K562 (cell line): ENCODE results near the gene EFNA5. TPM values are rescaled to one million over a fixed set of nuclear protein-coding genes. Genes with fewer than 3 reads are reported as not detected.

Experiments
- ATAC-seq: fragments of 200-7000 bp; cut with Tn5 transposase; 3 replicates; pipeline ENCODE4 v1.9.1; 2020; ENCODE audit warnings: moderate library complexity
- BruUV-seq: library from RNA; stranded (reverse); fragments of 400-500 nt; replicated peaks from 2 replicates; lab custom pipeline; 2021; lab: Mats Ljungman, UMichigan
- CTCF ChIA-PET: fragments of 300-600 bp; formaldehyde crosslinking; extraction: SDS; loops from one replicate; lab custom pipeline; 2021; ENCODE audit warnings: low intra/inter-chr PET ratio; lab: Yijun Ruan, JAX
- POLR2A ChIA-PET: fragments of 300-600, 350-650 bp; sonication (Branson Sonifier 250); formaldehyde crosslinking; extraction: SDS; loops from one replicate; lab custom pipeline; 2021; ENCODE audit warnings: antibody characterized with exemption, inconsistent platforms; lab: Yijun Ruan, JAX
- DNase-seq, 4 experiments: peaks; one replicate each; pipeline versions ENCODE4 v3.0.0 to v3.0.0-alpha.2; 2011 to 2018; ENCODE audit warnings: low spot score in 3 of 4, mixed read lengths in 3 of 4; ENCODE audit errors: extremely low read depth in 1 of 4
- FAIRE-seq: peaks from 2 replicates; lab custom pipeline; 2011; peaks lifted over from hg19 to GRCh38; lab: Jason Lieb, UNC
- H2AFZ ChIP-seq: 2 replicates; pipeline ENCODE4 v1.6.0; 2011; ENCODE audit warnings: low read depth, low read length, control low read depth, inconsistent platforms
- H3K27ac ChIP-seq: fragments of 200-600 bp; 3 replicates; pipeline ENCODE4 v1.8.0; 2011; ENCODE audit warnings: low read depth, mild to moderate bottlenecking, control low read depth, inconsistent platforms, low read length, moderate library complexity, mixed read lengths; ENCODE audit errors: extremely low read depth
- H3K27me3 ChIP-seq, 2 experiments: fragments of 300-600 bp in 1 of 2; 2 replicates in 1 of 2; 3 replicates in 1 of 2; pipeline versions ENCODE4 v1.6.0 to v1.8.0; 2011; ENCODE audit warnings: inconsistent platforms in 2 of 2, low read length in 2 of 2, mild to moderate bottlenecking in 1 of 2, mixed read lengths in 1 of 2, moderate library complexity in 1 of 2; ENCODE audit not compliant: control insufficient read depth in 2 of 2, insufficient read depth in 2 of 2
- H3K36me3 ChIP-seq: fragments of 300-600 bp; 3 replicates; pipeline ENCODE4 v1.8.0; 2011; ENCODE audit warnings: mild to moderate bottlenecking, low read length, inconsistent platforms; ENCODE audit not compliant: control insufficient read depth, insufficient read depth
- H3K4me1 ChIP-seq, 2 experiments: fragments of 200-600 bp in 1 of 2; replicated peaks in 1 of 2; 2 replicates in 1 of 2; 3 replicates in 1 of 2; pipeline versions ENCODE4 v1.5.1 to v1.8.0; 2011; ENCODE audit warnings: inconsistent platforms in 2 of 2, low read length in 2 of 2, mild to moderate bottlenecking in 1 of 2, mixed read lengths in 1 of 2, moderate library complexity in 1 of 2; ENCODE audit not compliant: control insufficient read depth in 2 of 2, insufficient read depth in 2 of 2
- H3K4me2 ChIP-seq: 2 replicates; pipeline ENCODE4 v1.6.1; 2011; ENCODE audit warnings: low read length, control low read depth, inconsistent platforms, mixed read lengths; ENCODE audit not compliant: insufficient read depth
- H3K4me3 ChIP-seq: fragments of 200-600 bp; sonication (generic), shearing (Covaris generic); 2 replicates; pipeline ENCODE4 v1.5.1; 2016; ENCODE audit warnings: control low read depth, inconsistent platforms
- H3K79me2 ChIP-seq: fragments of 200-600 bp; 3 replicates; pipeline ENCODE4 v1.8.0; 2011; ENCODE audit warnings: low read length, inconsistent platforms; ENCODE audit not compliant: control insufficient read depth, insufficient read depth
- H3K9ac ChIP-seq, 2 experiments: 2 replicates each; pipeline versions ENCODE4 v1.6.0 to v1.6.1; 2011; ENCODE audit warnings: low read depth in 2 of 2, low read length in 2 of 2, control low read depth in 1 of 2, inconsistent platforms in 1 of 2, mild to moderate bottlenecking in 1 of 2, mixed read lengths in 1 of 2; ENCODE audit not compliant: insufficient read depth in 1 of 2
- H3K9me1 ChIP-seq: one replicate; pipeline ENCODE4 v1.6.0; 2011; ENCODE audit warnings: inconsistent platforms, mild to moderate bottlenecking, low read length, moderate library complexity; ENCODE audit not compliant: control insufficient read depth, insufficient read depth
- H3K9me3 ChIP-seq: replicated peaks from 2 replicates; pipeline ENCODE4 v1.5.1; 2011; ENCODE audit warnings: low read depth, low read length, inconsistent platforms; ENCODE audit not compliant: control insufficient read depth, insufficient read depth
- H4K20me1 ChIP-seq: replicated peaks from 2 replicates; pipeline ENCODE4 v1.6.1; 2011; ENCODE audit warnings: low read length, inconsistent platforms, mixed read lengths; ENCODE audit not compliant: control insufficient read depth, insufficient read depth
- ETV5 ChIP-seq: sonication (generic); formaldehyde crosslinking; IDR thresholded peaks from 2 replicates; pipeline ENCODE4 v1.4.0; 2020; ENCODE audit warnings: low read depth, mild to moderate bottlenecking, missing genetic modification reagents
- FOS ChIP-seq: IDR thresholded peaks from 3 replicates; pipeline ENCODE4 v1.6.1; 2011; ENCODE audit not compliant: insufficient read length; ENCODE audit errors: extremely low read depth
- HNRNPK ChIP-seq: fragments of 200-400 bp; formaldehyde crosslinking; IDR thresholded peaks from one replicate; pipeline ENCODE4 v1.6.1; 2018; ENCODE audit warnings: mild to moderate bottlenecking, low read depth, low read length; ENCODE audit not compliant: poor library complexity, severe bottlenecking
- HNRNPL ChIP-seq: fragments of 200-400 bp; formaldehyde crosslinking; IDR thresholded peaks from 2 replicates; pipeline ENCODE4 v1.6.1; 2017; ENCODE audit warnings: low read depth, mild to moderate bottlenecking, low read length
- MECOM ChIP-seq: fragments of 250-450 bp; sonication (Bioruptor Pico); IDR thresholded peaks from 2 replicates; pipeline ENCODE4 v1.8.0; 2022; ENCODE audit warnings: inconsistent platforms
- PHB2 ChIP-seq: fragments of 450-650 bp; IDR thresholded peaks from 2 replicates; pipeline ENCODE4 v1.6.1; 2017; ENCODE audit warnings: low read depth
- RFX7 ChIP-seq: fragments of 250-450 bp; sonication (Bioruptor Pico); IDR thresholded peaks from 2 replicates; pipeline ENCODE4 v1.5.1; 2021; ENCODE audit warnings: mild to moderate bottlenecking
- SAFB ChIP-seq: fragments of 200-400 bp; formaldehyde crosslinking; IDR thresholded peaks from 2 replicates; pipeline ENCODE4 v1.6.1; 2017; ENCODE audit warnings: low read depth, low read length, borderline replicate concordance
- SMAD1 ChIP-seq: fragments of 150-350 bp; IDR thresholded peaks from 2 replicates; pipeline ENCODE4 v1.6.1; 2014; ENCODE audit warnings: low read length, low read depth; ENCODE audit not compliant: partially characterized antibody
- ZNF24 ChIP-seq: fragments of 450-650 bp; IDR thresholded peaks from 2 replicates; pipeline ENCODE4 v1.6.1; 2016
- WGBS: fragments of 100-300 bp; shearing (Covaris generic); methylation state at CpG from one replicate; pipeline ENCODE4 v1.1.6; 2016; ENCODE audit warnings: low coverage, mixed read lengths; ENCODE audit not compliant: insufficient coverage; ENCODE audit errors: missing lambda C conversion rate; 5-methylcytosine and 5-hydroxymethylcytosine counted together
- in situ Hi-C: fragments of 300-500 bp; cut with MboI; formaldehyde crosslinking; loops from 4 replicates; pipeline ENCODE4 v1.15.0; 2018; ENCODE audit warnings: inconsistent platforms, mixed read lengths
- intact Hi-C: fragments of 100-400 bp; cut with micrococcal nuclease; formaldehyde crosslinking; loops from 2 replicates; pipeline ENCODE4 v1.14.2; 2022
- polyA plus RNA-seq, 8 experiments: library from polyadenylated mRNA; depleted of rRNA in 4 of 8; stranded (reverse) in 5 of 8; unstranded in 3 of 8; fragments of >200 nt; fragmentation: Nextera tagmentation in 2 of 8; fragmentation: Illumina TruSeq in 1 of 8; extraction: Ambion mirVana in 2 of 8; extraction: Trizol in 1 of 8; gene quantifications; 2 replicates each; pipeline versions ENCODE4 v1.2.1 to v1.2.3, GENCODE V29; 2011 to 2014; ENCODE audit warnings: inconsistent platforms in 1 of 8, missing spikeins in 1 of 8
- total RNA-seq, 7 experiments: library from RNA; depleted of rRNA in 6 of 7; stranded (reverse); fragments of >200 nt in 6 of 7; fragmentation: Illumina TruSeq in 2 of 7; extraction: Trizol in 2 of 7; gene quantifications; 2 replicates each; pipeline versions ENCODE4 v1.2.1 to v1.2.3, GENCODE V29; 2011 to 2021; ENCODE audit warnings: low replicate concordance in 1 of 7
- TF ChIP-seq, protein P1 (sequence below): fragments of 250-450 bp; sonication (Bioruptor Pico); IDR thresholded peaks from 2 replicates; pipeline ENCODE4 v1.8.0; 2022; ENCODE audit warnings: moderate library complexity, mild to moderate bottlenecking, inconsistent platforms
- TF ChIP-seq, protein P2 (sequence below): fragments of 450-650 bp; IDR thresholded peaks from 2 replicates; pipeline ENCODE4 v1.6.1; 2016; ENCODE audit warnings: low read depth, mild to moderate bottlenecking, moderate library complexity
- TF ChIP-seq, protein P3 (sequence below): sonication (generic); formaldehyde crosslinking; IDR thresholded peaks from 2 replicates; pipeline ENCODE4 v1.8.0; 2022; ENCODE audit warnings: mild to moderate bottlenecking, missing genetic modification reagents
- TF ChIP-seq, protein P4 (sequence below): sonication (generic); formaldehyde crosslinking; IDR thresholded peaks from 2 replicates; pipeline ENCODE4 v1.5.0; 2020; ENCODE audit warnings: missing genetic modification reagents
- TF ChIP-seq, protein P5 (sequence below): IDR thresholded peaks from 2 replicates; pipeline ENCODE4 v1.6.1; 2011; ENCODE audit warnings: borderline replicate concordance, low read depth, mild to moderate bottlenecking, moderate library complexity, low read length; ENCODE audit not compliant: insufficient read depth, poor library complexity, severe bottlenecking

EFNA5 gene
- total and polyA plus RNA-seq, 9 of the 15 experiments (the other 6 are each of a cell fraction or from before 2014, with no cell fraction given), result 0.20 TPM; not detected in 8

DNA sequence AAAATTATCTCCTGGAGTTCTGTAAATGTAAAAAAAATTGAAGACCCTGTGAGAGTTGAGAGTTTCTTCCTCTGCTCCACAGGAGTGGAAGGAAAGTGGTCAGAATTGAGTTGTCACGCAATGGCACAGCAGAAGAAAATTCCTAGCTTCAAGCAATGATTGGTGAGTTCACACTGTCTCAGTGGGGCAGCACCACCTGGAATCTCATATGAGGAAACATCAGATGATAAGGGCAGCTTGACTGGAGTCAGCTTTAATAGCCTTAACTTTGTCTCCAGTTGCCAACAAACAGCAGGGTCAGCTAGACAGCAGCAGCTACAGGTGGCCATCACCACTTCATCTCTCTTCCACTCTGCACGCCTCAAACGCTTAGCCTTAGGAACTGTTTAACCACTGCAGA, 211.1 kb downstream of the EFNA5 start:
- POLR2A ChIA-PET, result no interaction called here
- no peaks in the 10 kb centered on the region for H3K79me2 ChIP-seq
- in situ Hi-C loops, result no loop called here
- no peak for TF ChIP-seq HNRNPK
- TF ChIP-seq ETV5 (CRISPR knock-in tag), result no peak
- no peak for TF ChIP-seq MECOM (CRISPR knock-in tag)
- TF ChIP-seq HNRNPL, result no peak
- TF ChIP-seq, protein P1, sequence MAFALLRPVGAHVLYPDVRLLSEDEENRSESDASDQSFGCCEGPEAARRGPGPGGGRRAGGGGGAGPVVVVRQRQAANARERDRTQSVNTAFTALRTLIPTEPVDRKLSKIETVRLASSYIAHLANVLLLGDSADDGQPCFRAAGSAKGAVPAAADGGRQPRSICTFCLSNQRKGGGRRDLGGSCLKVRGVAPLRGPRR, result no peak
- TF ChIP-seq, protein P2, sequence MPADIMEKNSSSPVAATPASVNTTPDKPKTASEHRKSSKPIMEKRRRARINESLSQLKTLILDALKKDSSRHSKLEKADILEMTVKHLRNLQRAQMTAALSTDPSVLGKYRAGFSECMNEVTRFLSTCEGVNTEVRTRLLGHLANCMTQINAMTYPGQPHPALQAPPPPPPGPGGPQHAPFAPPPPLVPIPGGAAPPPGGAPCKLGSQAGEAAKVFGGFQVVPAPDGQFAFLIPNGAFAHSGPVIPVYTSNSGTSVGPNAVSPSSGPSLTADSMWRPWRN, result no peak
- TF ChIP-seq, protein P3, sequence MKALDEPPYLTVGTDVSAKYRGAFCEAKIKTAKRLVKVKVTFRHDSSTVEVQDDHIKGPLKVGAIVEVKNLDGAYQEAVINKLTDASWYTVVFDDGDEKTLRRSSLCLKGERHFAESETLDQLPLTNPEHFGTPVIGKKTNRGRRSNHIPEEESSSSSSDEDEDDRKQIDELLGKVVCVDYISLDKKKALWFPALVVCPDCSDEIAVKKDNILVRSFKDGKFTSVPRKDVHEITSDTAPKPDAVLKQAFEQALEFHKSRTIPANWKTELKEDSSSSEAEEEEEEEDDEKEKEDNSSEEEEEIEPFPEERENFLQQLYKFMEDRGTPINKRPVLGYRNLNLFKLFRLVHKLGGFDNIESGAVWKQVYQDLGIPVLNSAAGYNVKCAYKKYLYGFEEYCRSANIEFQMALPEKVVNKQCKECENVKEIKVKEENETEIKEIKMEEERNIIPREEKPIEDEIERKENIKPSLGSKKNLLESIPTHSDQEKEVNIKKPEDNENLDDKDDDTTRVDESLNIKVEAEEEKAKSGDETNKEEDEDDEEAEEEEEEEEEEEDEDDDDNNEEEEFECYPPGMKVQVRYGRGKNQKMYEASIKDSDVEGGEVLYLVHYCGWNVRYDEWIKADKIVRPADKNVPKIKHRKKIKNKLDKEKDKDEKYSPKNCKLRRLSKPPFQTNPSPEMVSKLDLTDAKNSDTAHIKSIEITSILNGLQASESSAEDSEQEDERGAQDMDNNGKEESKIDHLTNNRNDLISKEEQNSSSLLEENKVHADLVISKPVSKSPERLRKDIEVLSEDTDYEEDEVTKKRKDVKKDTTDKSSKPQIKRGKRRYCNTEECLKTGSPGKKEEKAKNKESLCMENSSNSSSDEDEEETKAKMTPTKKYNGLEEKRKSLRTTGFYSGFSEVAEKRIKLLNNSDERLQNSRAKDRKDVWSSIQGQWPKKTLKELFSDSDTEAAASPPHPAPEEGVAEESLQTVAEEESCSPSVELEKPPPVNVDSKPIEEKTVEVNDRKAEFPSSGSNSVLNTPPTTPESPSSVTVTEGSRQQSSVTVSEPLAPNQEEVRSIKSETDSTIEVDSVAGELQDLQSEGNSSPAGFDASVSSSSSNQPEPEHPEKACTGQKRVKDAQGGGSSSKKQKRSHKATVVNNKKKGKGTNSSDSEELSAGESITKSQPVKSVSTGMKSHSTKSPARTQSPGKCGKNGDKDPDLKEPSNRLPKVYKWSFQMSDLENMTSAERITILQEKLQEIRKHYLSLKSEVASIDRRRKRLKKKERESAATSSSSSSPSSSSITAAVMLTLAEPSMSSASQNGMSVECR (CRISPR knock-in tag), result no peak
- TF ChIP-seq ZNF24, result no peak
- no peak for TF ChIP-seq SAFB
- no peak for TF ChIP-seq PHB2
- TF ChIP-seq FOS, result no peak
- no peak for TF ChIP-seq RFX7
- TF ChIP-seq, protein P4, sequence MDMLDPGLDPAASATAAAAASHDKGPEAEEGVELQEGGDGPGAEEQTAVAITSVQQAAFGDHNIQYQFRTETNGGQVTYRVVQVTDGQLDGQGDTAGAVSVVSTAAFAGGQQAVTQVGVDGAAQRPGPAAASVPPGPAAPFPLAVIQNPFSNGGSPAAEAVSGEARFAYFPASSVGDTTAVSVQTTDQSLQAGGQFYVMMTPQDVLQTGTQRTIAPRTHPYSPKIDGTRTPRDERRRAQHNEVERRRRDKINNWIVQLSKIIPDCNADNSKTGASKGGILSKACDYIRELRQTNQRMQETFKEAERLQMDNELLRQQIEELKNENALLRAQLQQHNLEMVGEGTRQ, result no peak
- TF ChIP-seq SMAD1, result no peak
- TF ChIP-seq, protein P5, sequence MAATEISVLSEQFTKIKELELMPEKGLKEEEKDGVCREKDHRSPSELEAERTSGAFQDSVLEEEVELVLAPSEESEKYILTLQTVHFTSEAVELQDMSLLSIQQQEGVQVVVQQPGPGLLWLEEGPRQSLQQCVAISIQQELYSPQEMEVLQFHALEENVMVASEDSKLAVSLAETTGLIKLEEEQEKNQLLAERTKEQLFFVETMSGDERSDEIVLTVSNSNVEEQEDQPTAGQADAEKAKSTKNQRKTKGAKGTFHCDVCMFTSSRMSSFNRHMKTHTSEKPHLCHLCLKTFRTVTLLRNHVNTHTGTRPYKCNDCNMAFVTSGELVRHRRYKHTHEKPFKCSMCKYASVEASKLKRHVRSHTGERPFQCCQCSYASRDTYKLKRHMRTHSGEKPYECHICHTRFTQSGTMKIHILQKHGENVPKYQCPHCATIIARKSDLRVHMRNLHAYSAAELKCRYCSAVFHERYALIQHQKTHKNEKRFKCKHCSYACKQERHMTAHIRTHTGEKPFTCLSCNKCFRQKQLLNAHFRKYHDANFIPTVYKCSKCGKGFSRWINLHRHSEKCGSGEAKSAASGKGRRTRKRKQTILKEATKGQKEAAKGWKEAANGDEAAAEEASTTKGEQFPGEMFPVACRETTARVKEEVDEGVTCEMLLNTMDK, result no peak

More for the DNA sequence above, 211.1 kb downstream of the EFNA5 start:
- Histone ChIP-seq H3K27me3 (no peaks in the 10 kb centered on the region), H4K20me1 (no peaks in the 10 kb centered on the region), H2AFZ (no peak overlapping the region), H3K4me2 (no peak overlapping the region), H3K9ac (no peak overlapping the region), H3K9me1 (no peaks in the 10 kb centered on the region), H3K27ac (no peak overlapping the region), H3K4me1 (no peaks in the 10 kb centered on the region), H3K9me3 (no peaks in the 10 kb centered on the region), H3K36me3 (no peaks in the 10 kb centered on the region), H3K4me3 (no peak overlapping the region)
- ATAC-seq, result no peak
- intact Hi-C loops, result no loop called here
- FAIRE-seq, result no peak
- no TSS peak for BruUV-seq
- CTCF ChIA-PET, result no interaction called here
- no peak for DNase-seq
- 3% methylated on average over 3 of the region's 3 CpGs for WGBS
